HFFc6 (cell line): Measurements from ENCODE around the gene TRIM66. TPM values are rescaled to one million over a fixed set of nuclear protein-coding genes. Genes with fewer than 3 reads are reported as not detected.

ENCODE experiments used
- DNase-seq: peaks from one replicate; pipeline ENCODE4 v3.0.0-alpha.2; 2018
- H3K27ac Mint-ChIP-seq: 2 replicates; pipeline ENCODE4 v1.8.0; 2020; ENCODE audit warnings: mild to moderate bottlenecking, mixed read lengths
- H3K27me3 Mint-ChIP-seq: 2 replicates; pipeline ENCODE4 v1.8.0; 2021; ENCODE audit warnings: mild to moderate bottlenecking, moderate library complexity, mixed read lengths; ENCODE audit not compliant: insufficient read depth
- H3K36me3 Mint-ChIP-seq: 2 replicates; pipeline ENCODE4 v1.8.0; 2021; ENCODE audit warnings: low read depth, mixed read lengths
- H3K4me1 Mint-ChIP-seq: 2 replicates; pipeline ENCODE4 v1.8.0; 2020; ENCODE audit warnings: low read depth, mixed read lengths
- H3K4me3 Mint-ChIP-seq: 2 replicates; pipeline ENCODE4 v1.8.0; 2020; ENCODE audit warnings: mild to moderate bottlenecking, moderate library complexity, mixed read lengths
- H3K9me3 Mint-ChIP-seq: 2 replicates; pipeline ENCODE4 v1.8.0; 2020; ENCODE audit warnings: mild to moderate bottlenecking, mixed read lengths
- CTCF ChIP-seq: fragments of 200-600 bp; sonication (generic); IDR thresholded peaks from 2 replicates; pipeline ENCODE4 v1.5.0; 2021; ENCODE audit warnings: antibody characterized with exemption, mild to moderate bottlenecking
- total RNA-seq, 6 experiments: library from RNA; stranded (reverse); fragmentation: NEBNext Ultra II Directional; extraction: Animal tissue kit (Norgen Biotek cat#: 25700); gene quantifications; 2 replicates in 1 of 6; 3 replicates in 5 of 6; pipeline ENCODE4 v1.2.3, GENCODE V29; 2021

The TRIM66 gene
- total RNA-seq, 6 experiments from 2014 or later, result 4.5 to 6.9 (median 5.6) TPM

- Mint-ChIP-seq H3K27me3 (peaks cover 4% of the 10 kb centered on the region), H3K4me1 (peaks cover 11% of the 10 kb centered on the region), H3K4me3 (no peak overlapping the region), H3K36me3 (peaks cover 18% of the 10 kb centered on the region), H3K27ac (no peak overlapping the region), H3K9me3 (peaks cover 5% of the 10 kb centered on the region)
- peak; percentile 67 for DNase-seq
- no peak for TF ChIP-seq CTCF
These were observed 50.9 kb downstream of the TRIM66 start for GRCh38 chr11:8631395-8632118.

DNA sequence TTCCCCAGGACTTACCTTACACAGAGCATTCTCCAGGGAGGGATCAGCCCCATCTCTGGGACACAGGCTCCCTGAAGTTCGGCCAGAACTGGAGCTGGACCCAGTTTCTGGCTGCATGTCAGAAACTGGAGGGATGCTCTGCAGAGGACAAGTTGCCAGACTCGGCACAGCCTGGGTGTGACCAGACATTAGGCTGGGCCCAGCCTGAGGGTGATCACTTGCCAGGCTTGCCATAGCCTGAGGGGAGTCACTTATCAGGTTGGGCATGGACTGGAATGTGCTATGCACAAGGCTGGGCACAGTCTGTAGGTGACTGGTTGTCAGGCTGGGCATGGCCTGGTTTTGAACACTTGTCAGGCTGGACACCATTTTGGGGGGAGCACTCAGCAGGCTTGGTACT, 57.8 kb downstream of the TRIM66 start:
- no peak for DNase-seq
- no peak overlapping the region for H3K27ac Mint-ChIP-seq
- H3K4me1 Mint-ChIP-seq, result no peaks in the 10 kb centered on the region
- H3K27me3 Mint-ChIP-seq, result no peaks in the 10 kb centered on the region; the same call in 1 of the 2 replicates
- TF ChIP-seq CTCF, result no peak
- no peaks in the 10 kb centered on the region for H3K9me3 Mint-ChIP-seq
- H3K4me3 Mint-ChIP-seq, result no peak overlapping the region
- peaks cover 20% of the 10 kb centered on the region for H3K36me3 Mint-ChIP-seq

GRCh38 chr11:8621147-8621546, 61.3 kb downstream of the TRIM66 start:
- TF ChIP-seq CTCF, result no peak
- H3K4me1 Mint-ChIP-seq, result no peaks in the 10 kb centered on the region
- peaks cover 21% of the 10 kb centered on the region for H3K36me3 Mint-ChIP-seq
- H3K27me3 Mint-ChIP-seq, result no peaks in the 10 kb centered on the region; the same call in 1 of the 2 replicates
- H3K27ac Mint-ChIP-seq, result no peak overlapping the region
- DNase-seq, result no peak
- no peaks in the 10 kb centered on the region for H3K9me3 Mint-ChIP-seq
- H3K4me3 Mint-ChIP-seq, result no peak overlapping the region

DNA sequence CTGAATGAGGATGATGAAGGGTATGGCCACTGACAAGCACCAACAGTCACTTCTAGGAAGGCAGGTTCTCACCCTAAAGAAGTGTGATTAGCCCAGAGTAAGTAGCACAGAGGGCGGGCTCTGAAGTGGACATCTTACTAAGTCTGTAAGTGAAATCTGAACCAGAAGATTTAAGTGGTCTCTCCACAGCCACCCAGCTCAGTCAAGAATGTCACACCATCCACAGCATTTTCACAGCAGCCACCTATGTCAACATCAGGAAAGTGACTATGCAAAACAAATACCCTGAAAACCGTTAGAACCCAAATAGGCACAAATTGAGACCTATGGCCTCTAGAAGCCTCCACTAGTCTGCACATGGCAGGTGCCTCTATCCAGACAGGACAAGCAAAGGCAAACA, 65.4 kb downstream of the TRIM66 start:
- Mint-ChIP-seq H3K4me3 (no peak overlapping the region), H3K9me3 (no peaks in the 10 kb centered on the region), H3K27me3 (no peaks in the 10 kb centered on the region; the same call in 1 of the 2 replicates), H3K27ac (no peak overlapping the region), H3K4me1 (no peaks in the 10 kb centered on the region), H3K36me3 (peaks cover 10% of the 10 kb centered on the region)
- no peak for DNase-seq
- no peak for TF ChIP-seq CTCF

- Mint-ChIP-seq H3K4me1 (no peaks in the 10 kb centered on the region), H3K9me3 (no peaks in the 10 kb centered on the region), H3K27me3 (no peaks in the 10 kb centered on the region; the same call in 1 of the 2 replicates), H3K27ac (no peak overlapping the region), H3K36me3 (peaks cover 10% of the 10 kb centered on the region), H3K4me3 (no peak overlapping the region)
- no peak for TF ChIP-seq CTCF
- DNase-seq, result no peak
These were observed 67.0 kb downstream of the TRIM66 start for GRCh38 chr11:8615291-8616032.
